Endodermal cell (in vitro differentiated cells): ENCODE data around the gene EGFL8. TPM values are rescaled to one million over a fixed set of nuclear protein-coding genes. Genes with fewer than 3 reads are reported as not detected.
A peak's percentile ranks its signal among the peaks of the same experiment; 100 is the strongest.

Experiments
- DNase-seq: peaks from one replicate; pipeline ENCODE4 v3.0.0-alpha.2; 2017
- H3K27ac ChIP-seq: 2 replicates; pipeline ENCODE4 v1.5.1; 2013; ENCODE audit warnings: mild to moderate bottlenecking, low read depth, low read length, moderate library complexity
- H3K27me3 ChIP-seq: 2 replicates; pipeline ENCODE4 v1.6.1; 2013; ENCODE audit warnings: mild to moderate bottlenecking, low read length, moderate library complexity; ENCODE audit not compliant: insufficient read depth, control insufficient read depth, poor library complexity, severe bottlenecking
- H3K36me3 ChIP-seq: 2 replicates; pipeline ENCODE4 v1.7.0; 2013; ENCODE audit warnings: mild to moderate bottlenecking, low read length, moderate library complexity; ENCODE audit not compliant: control insufficient read depth, insufficient read depth
- H3K4me1 ChIP-seq: one replicate; pipeline ENCODE4 v1.7.0; 2013; ENCODE audit warnings: low read length; ENCODE audit not compliant: control insufficient read depth, insufficient read depth
- H3K4me3 ChIP-seq: 2 replicates; pipeline ENCODE4 v1.5.1; 2013; ENCODE audit warnings: mild to moderate bottlenecking, low read length, moderate library complexity
- H3K9ac ChIP-seq: 2 replicates; pipeline ENCODE4 v1.6.1; 2013; ENCODE audit warnings: mild to moderate bottlenecking, low read length, moderate library complexity; ENCODE audit not compliant: poor library complexity, severe bottlenecking; ENCODE audit errors: extremely low read depth
- H3K9me3 ChIP-seq: 2 replicates; pipeline ENCODE4 v1.6.1; 2013; ENCODE audit warnings: mild to moderate bottlenecking, low read length, moderate library complexity; ENCODE audit not compliant: control insufficient read depth
- H3K27ac Mint-ChIP-seq: 2 replicates; pipeline ENCODE4 v1.8.0; 2020; ENCODE audit warnings: mixed read lengths
- H3K27me3 Mint-ChIP-seq: 2 replicates; pipeline ENCODE4 v1.8.0; 2021; ENCODE audit warnings: mild to moderate bottlenecking, mixed read lengths; ENCODE audit not compliant: insufficient read depth
- H3K36me3 Mint-ChIP-seq: 2 replicates; pipeline ENCODE4 v1.8.0; 2020; ENCODE audit warnings: low read depth, mixed read lengths
- H3K4me1 Mint-ChIP-seq: 2 replicates; pipeline ENCODE4 v1.8.0; 2020; ENCODE audit warnings: mixed read lengths
- H3K4me3 Mint-ChIP-seq: 2 replicates; pipeline ENCODE4 v1.8.0; 2020; ENCODE audit warnings: mild to moderate bottlenecking, moderate library complexity, mixed read lengths
- H3K9me3 Mint-ChIP-seq: 2 replicates; pipeline ENCODE4 v1.8.0; 2020; ENCODE audit warnings: mild to moderate bottlenecking, mixed read lengths
- CTCF ChIP-seq: fragments of 200-600 bp; sonication (generic); conservative IDR thresholded peaks from 2 replicates; pipeline ENCODE4 v1.5.0; 2021; ENCODE audit warnings: antibody characterized with exemption, mild to moderate bottlenecking
- WGBS, 2 experiments: methylation state at CpG; one replicate each; pipeline versions ENCODE4 v1.1.5 to v1.1.7; 2013; ENCODE audit warnings: missing lambda C conversion rate in 2 of 2, mixed read lengths in 1 of 2; ENCODE audit not compliant: insufficient coverage in 1 of 2, insufficient read length in 1 of 2; 5-methylcytosine and 5-hydroxymethylcytosine counted together
- total RNA-seq, 2 donors: library from RNA; stranded (reverse); fragmentation: NEBNext Ultra II Directional in 1 of 2; extraction: Animal tissue kit (Norgen Biotek cat#: 25700) in 1 of 2; gene quantifications; 2 replicates in 1 of 2; 3 replicates in 1 of 2; pipeline ENCODE4 v1.2.1, GENCODE V29; 2021

Gene EGFL8
- total RNA-seq, 2 donors from 2014 or later: 27.9 to 39.6 TPM

- Histone ChIP-seq H3K4me1 (peaks cover 8% of the 10 kb centered on the region), H3K9me3 (no peaks in the 10 kb centered on the region), H3K4me3 (peak overlapping the region; percentile 85), H3K27ac (no peak overlapping the region), H3K9ac (no peak overlapping the region), H3K27me3 (no peaks in the 10 kb centered on the region), H3K36me3 (no peaks in the 10 kb centered on the region)
- Mint-ChIP-seq H3K4me3 (no peak overlapping the region), H3K27me3 (peaks cover 3% of the 10 kb centered on the region), H3K4me1 (peaks cover 25% of the 10 kb centered on the region), H3K27ac (no peak overlapping the region), H3K9me3 (no peaks in the 10 kb centered on the region), H3K36me3 (no peaks in the 10 kb centered on the region)
- WGBS, 2 experiments: 96 to 100% methylated on average over 4 of the region's 4 CpGs
- no peak for DNase-seq
- TF ChIP-seq CTCF: no peak
These were observed 30.0 kb downstream of the EGFL8 start for GRCh38 chr6:32194388-32194787.

GRCh38 chr6:32194825-32195651 is 30.6 kb downstream of the EGFL8 start:
- TF ChIP-seq CTCF: peak; percentile 70
- DNase-seq: peak; percentile 71
- Histone ChIP-seq H3K9me3 (no peaks in the 10 kb centered on the region), H3K9ac (peak overlapping the region; percentile 57), H3K4me1 (peaks cover 8% of the 10 kb centered on the region), H3K4me3 (peak overlapping the region; percentile 85), H3K27me3 (no peaks in the 10 kb centered on the region), H3K36me3 (no peaks in the 10 kb centered on the region), H3K27ac (peak overlapping the region; percentile 92)
- 17% methylated on average over 11 to 15 of the region's 15 CpGs for WGBS, 2 experiments
- no peaks in the 10 kb centered on the region for H3K36me3 Mint-ChIP-seq
- H3K4me3 Mint-ChIP-seq: peak overlapping the region; percentile 87
- H3K9me3 Mint-ChIP-seq: no peaks in the 10 kb centered on the region
- peaks cover 25% of the 10 kb centered on the region for H3K4me1 Mint-ChIP-seq
- peak overlapping the region; percentile 98 for H3K27ac Mint-ChIP-seq
- peaks cover 3% of the 10 kb centered on the region for H3K27me3 Mint-ChIP-seq

GRCh38 chr6:32195652-32195901 is 31.2 kb downstream of the EGFL8 start:
- H3K9me3 ChIP-seq: no peaks in the 10 kb centered on the region
- peak; percentile 45 for TF ChIP-seq CTCF
- H3K27me3 ChIP-seq: no peaks in the 10 kb centered on the region
- Mint-ChIP-seq H3K27me3 (peaks cover 6% of the 10 kb centered on the region), H3K27ac (peak overlapping the region; percentile 98), H3K4me3 (peak overlapping the region; percentile 87), H3K36me3 (no peaks in the 10 kb centered on the region), H3K9me3 (no peaks in the 10 kb centered on the region), H3K4me1 (peaks cover 22% of the 10 kb centered on the region)
- H3K27ac ChIP-seq: peak overlapping the region; percentile 100
- no peaks in the 10 kb centered on the region for H3K36me3 ChIP-seq
- H3K9ac ChIP-seq: peak overlapping the region; percentile 57
- peak overlapping the region; percentile 93 for H3K4me3 ChIP-seq
- peak; percentile 100 for DNase-seq
- H3K4me1 ChIP-seq: peaks cover 8% of the 10 kb centered on the region
- 0% methylated on average over 10 to 25 of the region's 25 CpGs for WGBS, 2 experiments
